Liver (tissue), 9 donors: ENCODE measurements around the gene WWP2. TPM values are rescaled to one million over a fixed set of nuclear protein-coding genes. Genes with fewer than 3 reads are reported as not detected.

Experiments used
- DNase-seq: peaks from one replicate; pipeline ENCODE4 v3.0.0-alpha.2; 2017; ENCODE audit warnings: low spot score
- H3K27ac ChIP-seq, 2 donors: one replicate each; pipeline ENCODE4 v1.7.0; 2013; ENCODE audit warnings: inconsistent platforms in 2 of 2, low read length in 2 of 2, control low read depth in 1 of 2, low read depth in 1 of 2, mild to moderate bottlenecking in 1 of 2
- H3K27me3 ChIP-seq, 4 donors: one replicate each; pipeline versions ENCODE4 v1.6.1 to v1.7.0; 2013; ENCODE audit warnings: low read length in 3 of 4, inconsistent platforms in 1 of 4, mild to moderate bottlenecking in 1 of 4, moderate library complexity in 1 of 4; ENCODE audit not compliant: control insufficient read depth in 4 of 4, insufficient read depth in 4 of 4
- H3K36me3 ChIP-seq, 4 donors: one replicate each; pipeline versions ENCODE4 v1.6.1 to v1.7.0; 2013; ENCODE audit warnings: low read length in 3 of 4, mild to moderate bottlenecking in 3 of 4, low read depth in 1 of 4, moderate library complexity in 1 of 4; ENCODE audit not compliant: control insufficient read depth in 4 of 4, insufficient read depth in 3 of 4
- H3K4me1 ChIP-seq, 4 donors: one replicate each; pipeline versions ENCODE4 v1.6.1 to v1.7.0; 2013; ENCODE audit warnings: low read length in 3 of 4, mild to moderate bottlenecking in 3 of 4, moderate library complexity in 1 of 4; ENCODE audit not compliant: control insufficient read depth in 4 of 4, insufficient read depth in 4 of 4
- H3K4me3 ChIP-seq, 3 donors: one replicate each; pipeline versions ENCODE4 v1.6.1 to v1.7.0; 2013; ENCODE audit warnings: low read length in 3 of 3, control low read depth in 1 of 3, low read depth in 1 of 3, mild to moderate bottlenecking in 1 of 3
- H3K9ac ChIP-seq, 2 donors: one replicate each; pipeline ENCODE4 v1.7.0; 2013; ENCODE audit warnings: low read length in 2 of 2, mild to moderate bottlenecking in 2 of 2, moderate library complexity in 2 of 2, control low read depth in 1 of 2, low read depth in 1 of 2
- H3K9me3 ChIP-seq, 4 donors: one replicate each; pipeline versions ENCODE4 v1.6.1 to v1.7.0; 2013; ENCODE audit warnings: low read length in 3 of 4; ENCODE audit not compliant: control insufficient read depth in 4 of 4
- ATF3 ChIP-seq: IDR thresholded peaks from 2 replicates; pipeline ENCODE4 v1.6.1; 2016; ENCODE audit warnings: antibody characterized with exemption
- HNF4A ChIP-seq, 2 donors: conservative IDR thresholded peaks; 2 replicates each; pipeline ENCODE4 v1.6.1; 2016; ENCODE audit warnings: antibody characterized with exemption in 2 of 2, mild to moderate bottlenecking in 2 of 2
- RAD21 ChIP-seq, 2 donors: IDR thresholded peaks; 2 replicates each; pipeline ENCODE4 v1.6.1; 2016; ENCODE audit warnings: antibody characterized with exemption in 2 of 2, mild to moderate bottlenecking in 2 of 2
- SP1 ChIP-seq: IDR thresholded peaks from 2 replicates; pipeline ENCODE4 v1.6.1; 2018; ENCODE audit warnings: antibody characterized with exemption, mild to moderate bottlenecking
- TAF1 ChIP-seq: conservative IDR thresholded peaks from 2 replicates; pipeline ENCODE4 v1.6.1; 2016; ENCODE audit warnings: antibody characterized with exemption, mild to moderate bottlenecking
- WGBS: extraction: QIAGEN DNeasy Blood & Tissue Kit; methylation state at CpG from one replicate; pipeline ENCODE4 v1.1.7; 2013; 5-methylcytosine and 5-hydroxymethylcytosine counted together
- polyA plus RNA-seq, 2 donors: library from polyadenylated mRNA; stranded (reverse) in 1 of 2; unstranded in 1 of 2; fragments of 200-250 nt in 1 of 2; fragments of >200 nt in 1 of 2; fragmentation: Nextera tagmentation in 1 of 2; extraction: Ambion mirVana in 1 of 2; gene quantifications; one replicate each; pipeline versions ENCODE4 v1.2.1 to v1.2.3, GENCODE V29; 2013 to 2015
- total RNA-seq, 2 donors: library from RNA; depleted of rRNA; stranded (reverse); fragments of >200 nt; gene quantifications; one replicate each; pipeline ENCODE4 v1.2.3, GENCODE V29; 2014
- TF ChIP-seq, protein P1 (sequence below): fragments of 150-350 bp; IDR thresholded peaks from 2 replicates; pipeline ENCODE4 v1.5.1; 2017; ENCODE audit warnings: improper control_type of control experiment, low read depth, low read length; ENCODE audit not compliant: missing input control
- TF ChIP-seq, protein P2 (sequence below): IDR thresholded peaks from 2 replicates; pipeline ENCODE4 v1.6.1; 2016; ENCODE audit warnings: antibody characterized with exemption
- TF ChIP-seq, protein P3 (sequence below): IDR thresholded peaks from 2 replicates; pipeline ENCODE4 v1.6.1; 2016; ENCODE audit warnings: antibody characterized with exemption, mild to moderate bottlenecking
- donor health status: healthy.
- donor health status: healthy.
- donor health status: healthy.
- donor health status: healthy.
- donor health status: healthy.

WWP2 gene
- total and polyA plus RNA-seq, 4 donors = 8.6 to 22.7 (median 13.6) TPM

DNA sequence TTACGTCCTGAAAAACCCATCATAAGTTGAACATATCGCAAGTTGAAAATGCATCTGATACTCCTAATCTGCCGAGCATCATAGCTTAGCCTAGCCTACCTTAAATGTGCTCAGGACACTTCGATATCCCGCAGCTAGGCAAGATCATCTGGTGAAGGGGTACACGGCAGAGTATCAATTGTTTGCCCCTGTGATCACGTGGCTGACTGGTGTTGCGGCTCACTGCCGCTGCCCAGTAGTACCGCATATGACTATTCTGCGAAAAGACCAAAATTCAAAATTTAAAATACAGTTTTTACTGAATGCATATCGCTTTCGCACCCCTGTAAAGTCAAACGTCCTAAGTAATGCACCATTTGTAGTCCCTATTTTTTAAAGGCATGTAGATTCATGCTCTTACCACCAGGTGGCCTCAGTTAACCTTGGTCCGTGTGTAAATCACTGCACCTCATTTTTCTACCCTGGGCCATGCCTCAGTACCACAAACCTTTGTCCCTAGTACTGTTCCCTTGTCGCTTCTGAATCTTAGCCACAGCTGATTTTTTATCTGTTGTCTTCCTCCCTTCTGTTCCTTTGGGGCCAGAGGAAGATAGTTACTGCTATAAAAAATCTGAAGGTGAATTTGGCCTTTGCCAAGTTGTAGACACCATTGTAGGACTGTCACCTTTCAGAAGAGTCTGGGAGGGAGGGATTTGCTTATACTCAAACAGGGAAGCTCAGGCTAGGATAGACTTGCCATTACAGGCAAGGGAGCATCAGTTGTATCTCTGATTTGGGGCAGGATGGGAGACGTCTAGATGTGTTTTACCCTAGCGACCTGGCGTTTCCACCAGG lies 34.4 kb downstream of the WWP2 start:
- no peaks in the 10 kb centered on the region for H3K9me3 ChIP-seq
- H3K27ac ChIP-seq = no peak overlapping the region
- no peak for DNase-seq
- peaks cover 0 to 4% (median 1%) of the 10 kb centered on the region in 4 donors for H3K4me1 ChIP-seq
- peaks cover 5 to 14% (median 7%) of the 10 kb centered on the region in 4 donors for H3K36me3 ChIP-seq
- H3K9ac ChIP-seq = no peak overlapping the region
- peak overlapping the region in 1 of 3 donors; percentile 14 for H3K4me3 ChIP-seq
- TF ChIP-seq TAF1 = no peak
- TF ChIP-seq HNF4A (conservative IDR thresholded peaks at IDR 0.05) = peak in 1 of 2 donors; percentile 12
- peak; percentile 96 to 97 for TF ChIP-seq RAD21 (IDR thresholded peaks at IDR 0.05)
- TF ChIP-seq ATF3 = no peak
- TF ChIP-seq, protein P1, sequence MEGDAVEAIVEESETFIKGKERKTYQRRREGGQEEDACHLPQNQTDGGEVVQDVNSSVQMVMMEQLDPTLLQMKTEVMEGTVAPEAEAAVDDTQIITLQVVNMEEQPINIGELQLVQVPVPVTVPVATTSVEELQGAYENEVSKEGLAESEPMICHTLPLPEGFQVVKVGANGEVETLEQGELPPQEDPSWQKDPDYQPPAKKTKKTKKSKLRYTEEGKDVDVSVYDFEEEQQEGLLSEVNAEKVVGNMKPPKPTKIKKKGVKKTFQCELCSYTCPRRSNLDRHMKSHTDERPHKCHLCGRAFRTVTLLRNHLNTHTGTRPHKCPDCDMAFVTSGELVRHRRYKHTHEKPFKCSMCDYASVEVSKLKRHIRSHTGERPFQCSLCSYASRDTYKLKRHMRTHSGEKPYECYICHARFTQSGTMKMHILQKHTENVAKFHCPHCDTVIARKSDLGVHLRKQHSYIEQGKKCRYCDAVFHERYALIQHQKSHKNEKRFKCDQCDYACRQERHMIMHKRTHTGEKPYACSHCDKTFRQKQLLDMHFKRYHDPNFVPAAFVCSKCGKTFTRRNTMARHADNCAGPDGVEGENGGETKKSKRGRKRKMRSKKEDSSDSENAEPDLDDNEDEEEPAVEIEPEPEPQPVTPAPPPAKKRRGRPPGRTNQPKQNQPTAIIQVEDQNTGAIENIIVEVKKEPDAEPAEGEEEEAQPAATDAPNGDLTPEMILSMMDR = peak; percentile 95
- WGBS = 43% methylated on average over 19 of the region's 19 CpGs
- H3K27me3 ChIP-seq = no peaks in the 10 kb centered on the region

DNA sequence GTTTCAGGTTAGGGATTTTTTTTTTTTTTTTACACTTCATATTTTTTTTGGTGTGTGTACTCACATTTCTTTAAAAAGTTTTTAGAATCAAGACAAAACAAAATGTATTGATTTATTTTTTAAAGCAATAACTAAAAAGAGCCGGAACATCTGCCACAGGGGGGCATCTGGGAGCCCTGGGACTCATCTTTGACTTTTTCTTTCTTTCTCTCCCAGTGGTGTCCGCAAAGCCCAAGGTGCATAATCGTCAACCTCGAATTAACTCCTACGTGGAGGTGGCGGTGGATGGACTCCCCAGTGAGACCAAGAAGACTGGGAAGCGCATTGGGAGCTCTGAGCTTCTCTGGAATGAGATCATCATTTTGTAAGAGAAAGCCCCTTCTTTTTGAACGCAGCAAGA lies 36.3 kb downstream of the WWP2 start:
- 87% methylated on average over 8 of the region's 8 CpGs for WGBS

GRCh38 chr16:69799611-69800031 lies 37.5 kb downstream of the WWP2 start:
- peaks cover 9 to 17% (median 13%) of the 10 kb centered on the region in 4 donors for H3K36me3 ChIP-seq
- H3K27me3 ChIP-seq = no peaks in the 10 kb centered on the region
- H3K4me1 ChIP-seq = peaks cover 0 to 4% (median 1%) of the 10 kb centered on the region in 4 donors
- H3K9me3 ChIP-seq = no peaks in the 10 kb centered on the region
- no peak for DNase-seq
- no peak overlapping the region for H3K4me3 ChIP-seq
- WGBS = 93% methylated on average over 11 of the region's 11 CpGs
- TF ChIP-seq, protein P1 = no peak
- TF ChIP-seq SP1 = no peak
- no peak for TF ChIP-seq HNF4A (conservative IDR thresholded peaks at IDR 0.05)
- TF ChIP-seq, protein P2, sequence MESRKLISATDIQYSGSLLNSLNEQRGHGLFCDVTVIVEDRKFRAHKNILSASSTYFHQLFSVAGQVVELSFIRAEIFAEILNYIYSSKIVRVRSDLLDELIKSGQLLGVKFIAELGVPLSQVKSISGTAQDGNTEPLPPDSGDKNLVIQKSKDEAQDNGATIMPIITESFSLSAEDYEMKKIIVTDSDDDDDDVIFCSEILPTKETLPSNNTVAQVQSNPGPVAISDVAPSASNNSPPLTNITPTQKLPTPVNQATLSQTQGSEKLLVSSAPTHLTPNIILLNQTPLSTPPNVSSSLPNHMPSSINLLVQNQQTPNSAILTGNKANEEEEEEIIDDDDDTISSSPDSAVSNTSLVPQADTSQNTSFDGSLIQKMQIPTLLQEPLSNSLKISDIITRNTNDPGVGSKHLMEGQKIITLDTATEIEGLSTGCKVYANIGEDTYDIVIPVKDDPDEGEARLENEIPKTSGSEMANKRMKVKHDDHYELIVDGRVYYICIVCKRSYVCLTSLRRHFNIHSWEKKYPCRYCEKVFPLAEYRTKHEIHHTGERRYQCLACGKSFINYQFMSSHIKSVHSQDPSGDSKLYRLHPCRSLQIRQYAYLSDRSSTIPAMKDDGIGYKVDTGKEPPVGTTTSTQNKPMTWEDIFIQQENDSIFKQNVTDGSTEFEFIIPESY = no peak
- no peak for TF ChIP-seq RAD21 (IDR thresholded peaks at IDR 0.05)
- H3K27ac ChIP-seq = no peak overlapping the region
- H3K9ac ChIP-seq = no peak overlapping the region

More for the DNA sequence above, 36.3 kb downstream of the WWP2 start:
- H3K36me3 ChIP-seq = peaks cover 9 to 17% (median 12%) of the 10 kb centered on the region in 4 donors
- H3K27me3 ChIP-seq = no peaks in the 10 kb centered on the region
- no peak overlapping the region for H3K9ac ChIP-seq
- H3K4me1 ChIP-seq = peaks cover 0 to 4% (median 1%) of the 10 kb centered on the region in 4 donors
- DNase-seq = no peak
- H3K9me3 ChIP-seq = no peaks in the 10 kb centered on the region
- TF ChIP-seq, protein P3, sequence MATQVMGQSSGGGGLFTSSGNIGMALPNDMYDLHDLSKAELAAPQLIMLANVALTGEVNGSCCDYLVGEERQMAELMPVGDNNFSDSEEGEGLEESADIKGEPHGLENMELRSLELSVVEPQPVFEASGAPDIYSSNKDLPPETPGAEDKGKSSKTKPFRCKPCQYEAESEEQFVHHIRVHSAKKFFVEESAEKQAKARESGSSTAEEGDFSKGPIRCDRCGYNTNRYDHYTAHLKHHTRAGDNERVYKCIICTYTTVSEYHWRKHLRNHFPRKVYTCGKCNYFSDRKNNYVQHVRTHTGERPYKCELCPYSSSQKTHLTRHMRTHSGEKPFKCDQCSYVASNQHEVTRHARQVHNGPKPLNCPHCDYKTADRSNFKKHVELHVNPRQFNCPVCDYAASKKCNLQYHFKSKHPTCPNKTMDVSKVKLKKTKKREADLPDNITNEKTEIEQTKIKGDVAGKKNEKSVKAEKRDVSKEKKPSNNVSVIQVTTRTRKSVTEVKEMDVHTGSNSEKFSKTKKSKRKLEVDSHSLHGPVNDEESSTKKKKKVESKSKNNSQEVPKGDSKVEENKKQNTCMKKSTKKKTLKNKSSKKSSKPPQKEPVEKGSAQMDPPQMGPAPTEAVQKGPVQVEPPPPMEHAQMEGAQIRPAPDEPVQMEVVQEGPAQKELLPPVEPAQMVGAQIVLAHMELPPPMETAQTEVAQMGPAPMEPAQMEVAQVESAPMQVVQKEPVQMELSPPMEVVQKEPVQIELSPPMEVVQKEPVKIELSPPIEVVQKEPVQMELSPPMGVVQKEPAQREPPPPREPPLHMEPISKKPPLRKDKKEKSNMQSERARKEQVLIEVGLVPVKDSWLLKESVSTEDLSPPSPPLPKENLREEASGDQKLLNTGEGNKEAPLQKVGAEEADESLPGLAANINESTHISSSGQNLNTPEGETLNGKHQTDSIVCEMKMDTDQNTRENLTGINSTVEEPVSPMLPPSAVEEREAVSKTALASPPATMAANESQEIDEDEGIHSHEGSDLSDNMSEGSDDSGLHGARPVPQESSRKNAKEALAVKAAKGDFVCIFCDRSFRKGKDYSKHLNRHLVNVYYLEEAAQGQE = no peak
- peak in 1 of 2 donors; percentile 17 for TF ChIP-seq RAD21 (IDR thresholded peaks at IDR 0.05)
- no peak overlapping the region for H3K4me3 ChIP-seq
- H3K27ac ChIP-seq = no peak overlapping the region
